Chondrocyte (in vitro differentiated cells): Measurements from ENCODE around the gene NIPSNAP3A. TPM values are rescaled to one million over a fixed set of nuclear protein-coding genes. Genes with fewer than 3 reads are reported as not detected.

Source experiments
- DNase-seq: peaks from one replicate; pipeline ENCODE4 v3.0.0; 2021; ENCODE audit warnings: mixed read lengths, low spot score
- H3K27ac Mint-ChIP-seq: one replicate; pipeline ENCODE4 v1.8.0; 2021; ENCODE audit warnings: mild to moderate bottlenecking, moderate library complexity, mixed read lengths; ENCODE audit not compliant: unreplicated experiment
- H3K27me3 Mint-ChIP-seq: 2 replicates; pipeline ENCODE4 v1.8.0; 2021; ENCODE audit warnings: low read depth, mixed read lengths
- H3K36me3 Mint-ChIP-seq: 2 replicates; pipeline ENCODE4 v1.8.0; 2021; ENCODE audit warnings: low read depth, mixed read lengths
- H3K4me1 Mint-ChIP-seq: 2 replicates; pipeline ENCODE4 v1.8.0; 2021; ENCODE audit warnings: low read depth, mild to moderate bottlenecking, mixed read lengths
- H3K4me3 Mint-ChIP-seq: one replicate; pipeline ENCODE4 v1.8.0; 2021; ENCODE audit warnings: mild to moderate bottlenecking, moderate library complexity, mixed read lengths; ENCODE audit not compliant: unreplicated experiment
- H3K9me3 Mint-ChIP-seq: 2 replicates; pipeline ENCODE4 v1.8.0; 2021; ENCODE audit warnings: low read depth, mixed read lengths
- total RNA-seq: library from RNA; stranded (reverse); gene quantifications from 3 replicates; pipeline ENCODE4 v1.2.1, GENCODE V29; 2021
- TF ChIP-seq, protein P1 (sequence below): fragments of 200-600 bp; sonication (generic); IDR thresholded peaks from 2 replicates; pipeline ENCODE4 v1.5.0; 2021; ENCODE audit warnings: antibody characterized with exemption, mild to moderate bottlenecking, moderate library complexity

The NIPSNAP3A gene
- total RNA-seq, 1 donor from 2014 or later = 33.9 TPM

DNA sequence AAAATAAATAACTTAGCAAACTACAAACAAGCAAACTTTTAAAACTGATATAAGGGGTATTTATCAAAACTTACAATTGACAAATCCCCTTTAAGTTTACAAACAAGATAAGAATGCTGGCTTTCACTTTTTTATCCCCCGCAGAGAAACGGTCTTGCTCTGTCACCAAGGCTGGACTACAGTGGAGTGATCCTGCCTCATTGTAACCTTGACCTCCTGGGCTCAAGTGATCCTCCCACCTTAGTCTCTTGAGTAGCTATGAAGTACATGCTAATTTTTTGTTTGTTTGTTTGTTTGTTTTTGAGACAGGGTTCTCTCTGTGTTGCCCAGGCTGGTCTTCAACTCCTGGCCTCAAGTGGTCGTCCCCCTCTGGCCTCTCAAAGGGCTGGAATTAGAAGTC, 9.0 kb upstream of the NIPSNAP3A start:
- Mint-ChIP-seq H3K4me1 (peaks cover 11% of the 10 kb centered on the region), H3K9me3 (no peaks in the 10 kb centered on the region), H3K4me3 (no peak overlapping the region), H3K27ac (no peak overlapping the region), H3K27me3 (peaks cover under 1% of the 10 kb centered on the region), H3K36me3 (no peaks in the 10 kb centered on the region)
- DNase-seq = no peak
- TF ChIP-seq, protein P1, sequence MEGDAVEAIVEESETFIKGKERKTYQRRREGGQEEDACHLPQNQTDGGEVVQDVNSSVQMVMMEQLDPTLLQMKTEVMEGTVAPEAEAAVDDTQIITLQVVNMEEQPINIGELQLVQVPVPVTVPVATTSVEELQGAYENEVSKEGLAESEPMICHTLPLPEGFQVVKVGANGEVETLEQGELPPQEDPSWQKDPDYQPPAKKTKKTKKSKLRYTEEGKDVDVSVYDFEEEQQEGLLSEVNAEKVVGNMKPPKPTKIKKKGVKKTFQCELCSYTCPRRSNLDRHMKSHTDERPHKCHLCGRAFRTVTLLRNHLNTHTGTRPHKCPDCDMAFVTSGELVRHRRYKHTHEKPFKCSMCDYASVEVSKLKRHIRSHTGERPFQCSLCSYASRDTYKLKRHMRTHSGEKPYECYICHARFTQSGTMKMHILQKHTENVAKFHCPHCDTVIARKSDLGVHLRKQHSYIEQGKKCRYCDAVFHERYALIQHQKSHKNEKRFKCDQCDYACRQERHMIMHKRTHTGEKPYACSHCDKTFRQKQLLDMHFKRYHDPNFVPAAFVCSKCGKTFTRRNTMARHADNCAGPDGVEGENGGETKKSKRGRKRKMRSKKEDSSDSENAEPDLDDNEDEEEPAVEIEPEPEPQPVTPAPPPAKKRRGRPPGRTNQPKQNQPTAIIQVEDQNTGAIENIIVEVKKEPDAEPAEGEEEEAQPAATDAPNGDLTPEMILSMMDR = no peak

DNA sequence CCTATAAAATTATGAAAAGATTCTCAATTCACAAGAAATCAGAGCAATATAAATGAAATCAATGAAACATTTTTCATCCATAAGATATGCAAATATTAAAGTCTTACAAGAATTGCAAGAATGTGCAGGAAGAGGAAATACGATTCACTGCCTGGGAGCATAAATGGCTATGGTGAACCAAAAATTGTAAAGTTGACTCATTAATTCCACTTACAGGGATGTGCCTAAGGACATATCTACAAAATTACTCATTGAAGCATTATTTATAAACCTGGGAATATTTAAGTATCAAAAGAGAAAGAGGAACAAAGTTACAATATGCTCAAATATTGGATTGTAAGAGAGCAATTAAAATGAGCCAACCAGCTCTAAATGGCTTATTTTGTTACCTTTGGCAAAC, 6.9 kb upstream of the NIPSNAP3A start:
- no peak overlapping the region for H3K4me3 Mint-ChIP-seq
- no peak for DNase-seq
- peaks cover 11% of the 10 kb centered on the region for H3K4me1 Mint-ChIP-seq
- TF ChIP-seq, protein P1 = no peak
- no peaks in the 10 kb centered on the region for H3K36me3 Mint-ChIP-seq
- no peak overlapping the region for H3K27ac Mint-ChIP-seq
- H3K27me3 Mint-ChIP-seq = no peaks in the 10 kb centered on the region
- no peaks in the 10 kb centered on the region for H3K9me3 Mint-ChIP-seq

GRCh38 chr9:104743376-104743985, 4.0 kb upstream of the NIPSNAP3A start:
- Mint-ChIP-seq H3K9me3 (no peaks in the 10 kb centered on the region), H3K36me3 (no peaks in the 10 kb centered on the region), H3K27me3 (peaks cover 2% of the 10 kb centered on the region), H3K27ac (no peak overlapping the region), H3K4me1 (peaks cover 19% of the 10 kb centered on the region), H3K4me3 (no peak overlapping the region)
- TF ChIP-seq, protein P1 = peak; percentile 93
- DNase-seq = no peak

DNA sequence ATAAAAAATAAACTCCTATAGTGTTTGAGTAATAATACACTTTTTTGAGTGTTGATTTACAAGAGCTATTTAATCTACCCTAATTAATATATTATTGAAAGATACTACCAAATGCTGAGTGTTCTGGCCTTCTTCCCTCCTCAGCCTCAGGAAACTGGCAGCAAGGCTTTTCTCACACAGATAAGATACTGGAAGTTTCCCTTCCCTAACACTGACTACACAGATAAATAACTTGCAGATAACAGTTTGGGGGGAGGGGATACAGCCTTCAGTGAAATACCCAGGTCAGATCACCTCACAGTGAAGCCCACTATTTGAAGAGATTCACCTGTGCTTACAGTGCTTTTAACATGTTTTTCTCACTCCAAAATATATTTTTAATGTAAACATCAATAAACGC, 1.6 kb upstream of the NIPSNAP3A start:
- TF ChIP-seq, protein P1 = no peak
- Mint-ChIP-seq H3K4me1 (peaks cover 21% of the 10 kb centered on the region), H3K4me3 (no peak overlapping the region), H3K36me3 (no peaks in the 10 kb centered on the region), H3K27ac (no peak overlapping the region), H3K27me3 (peaks cover 2% of the 10 kb centered on the region), H3K9me3 (no peaks in the 10 kb centered on the region)
- DNase-seq = no peak

GRCh38 chr9:104746285-104746684, 1.2 kb upstream of the NIPSNAP3A start:
- no peak overlapping the region for H3K4me3 Mint-ChIP-seq
- no peaks in the 10 kb centered on the region for H3K9me3 Mint-ChIP-seq
- no peaks in the 10 kb centered on the region for H3K36me3 Mint-ChIP-seq
- no peak overlapping the region for H3K27ac Mint-ChIP-seq
- no peak for DNase-seq
- TF ChIP-seq, protein P1 = no peak
- H3K4me1 Mint-ChIP-seq = peaks cover 19% of the 10 kb centered on the region
- H3K27me3 Mint-ChIP-seq = peaks cover 2% of the 10 kb centered on the region
